LNCaP clone FGC (cell line): ENCODE data around the gene ADGRB3.

Source experiments
- DNase-seq: peaks from one replicate; pipeline ENCODE4 v3.0.0-alpha.2; 2011; ENCODE audit warnings: low read depth
- H3K4me3 ChIP-seq: 2 replicates; pipeline ENCODE4 v1.5.1; 2011; ENCODE audit warnings: mild to moderate bottlenecking, low read depth, low read length, control low read depth
- TF ChIP-seq, protein P1 (sequence below): IDR thresholded peaks from 2 replicates; pipeline ENCODE4 v1.5.1; 2012; ENCODE audit warnings: mild to moderate bottlenecking; ENCODE audit not compliant: control insufficient read depth, insufficient read depth; ENCODE audit errors: extremely low read depth

ADGRB3 gene

GRCh38 chr6:68677058-68677457 is 42.0 kb downstream of the ADGRB3 start:
- no peak overlapping the region for H3K4me3 ChIP-seq
- TF ChIP-seq, protein P1, sequence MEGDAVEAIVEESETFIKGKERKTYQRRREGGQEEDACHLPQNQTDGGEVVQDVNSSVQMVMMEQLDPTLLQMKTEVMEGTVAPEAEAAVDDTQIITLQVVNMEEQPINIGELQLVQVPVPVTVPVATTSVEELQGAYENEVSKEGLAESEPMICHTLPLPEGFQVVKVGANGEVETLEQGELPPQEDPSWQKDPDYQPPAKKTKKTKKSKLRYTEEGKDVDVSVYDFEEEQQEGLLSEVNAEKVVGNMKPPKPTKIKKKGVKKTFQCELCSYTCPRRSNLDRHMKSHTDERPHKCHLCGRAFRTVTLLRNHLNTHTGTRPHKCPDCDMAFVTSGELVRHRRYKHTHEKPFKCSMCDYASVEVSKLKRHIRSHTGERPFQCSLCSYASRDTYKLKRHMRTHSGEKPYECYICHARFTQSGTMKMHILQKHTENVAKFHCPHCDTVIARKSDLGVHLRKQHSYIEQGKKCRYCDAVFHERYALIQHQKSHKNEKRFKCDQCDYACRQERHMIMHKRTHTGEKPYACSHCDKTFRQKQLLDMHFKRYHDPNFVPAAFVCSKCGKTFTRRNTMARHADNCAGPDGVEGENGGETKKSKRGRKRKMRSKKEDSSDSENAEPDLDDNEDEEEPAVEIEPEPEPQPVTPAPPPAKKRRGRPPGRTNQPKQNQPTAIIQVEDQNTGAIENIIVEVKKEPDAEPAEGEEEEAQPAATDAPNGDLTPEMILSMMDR, result no peak
- DNase-seq, result no peak

GRCh38 chr6:68679399-68679798 is 44.3 kb downstream of the ADGRB3 start:
- TF ChIP-seq, protein P1, result no peak
- H3K4me3 ChIP-seq, result no peak overlapping the region
- no peak for DNase-seq

DNA sequence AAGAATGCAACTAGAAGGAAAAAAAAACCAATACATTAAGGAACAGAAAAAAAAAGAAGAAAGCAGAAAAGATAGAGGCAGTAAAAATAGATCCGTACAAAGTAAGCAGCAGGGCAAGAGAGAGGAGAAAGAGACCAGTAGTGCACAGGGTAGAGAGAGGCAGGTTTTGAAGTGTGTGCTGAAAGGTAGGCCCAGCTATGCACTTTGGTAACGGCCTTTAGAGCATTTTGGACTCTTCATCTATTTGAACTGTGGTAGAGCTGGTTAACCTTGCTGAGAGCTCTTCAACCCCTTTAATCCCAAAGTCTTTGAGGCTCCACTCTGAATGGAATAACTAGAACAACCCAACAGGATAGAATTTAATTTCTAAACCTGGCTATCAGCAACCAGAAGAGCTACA is 45.2 kb downstream of the ADGRB3 start:
- DNase-seq, result no peak
- no peak overlapping the region for H3K4me3 ChIP-seq
- TF ChIP-seq, protein P1, result no peak

DNA sequence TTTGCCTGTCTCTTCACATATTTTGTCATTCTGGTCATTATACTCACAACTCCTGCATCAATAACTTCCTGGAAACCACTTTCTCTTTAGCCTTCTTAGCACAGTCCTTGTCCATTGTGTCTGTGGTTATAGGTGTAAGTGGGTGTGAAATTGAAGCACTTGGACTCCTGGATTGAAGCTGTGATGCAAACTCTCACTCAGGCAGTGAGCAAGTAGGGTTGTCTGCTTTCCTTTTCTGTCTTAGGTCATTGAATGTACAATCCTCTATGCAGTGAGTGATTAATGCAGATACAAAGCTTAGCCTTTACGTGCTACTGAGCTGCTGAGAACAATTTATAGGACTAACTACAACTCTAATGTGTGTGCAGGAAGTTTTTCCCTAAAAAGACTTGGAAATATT is 54.8 kb downstream of the ADGRB3 start:
- TF ChIP-seq, protein P1, result no peak
- DNase-seq, result no peak
- H3K4me3 ChIP-seq, result no peak overlapping the region

- TF ChIP-seq, protein P1, result no peak
- H3K4me3 ChIP-seq, result no peak overlapping the region
- DNase-seq, result no peak
These were observed 56.0 kb downstream of the ADGRB3 start for GRCh38 chr6:68691120-68691519.

- TF ChIP-seq, protein P1, result no peak
- DNase-seq, result no peak
- H3K4me3 ChIP-seq, result no peak overlapping the region
These were observed 58.2 kb downstream of the ADGRB3 start for GRCh38 chr6:68693271-68693670.

DNA sequence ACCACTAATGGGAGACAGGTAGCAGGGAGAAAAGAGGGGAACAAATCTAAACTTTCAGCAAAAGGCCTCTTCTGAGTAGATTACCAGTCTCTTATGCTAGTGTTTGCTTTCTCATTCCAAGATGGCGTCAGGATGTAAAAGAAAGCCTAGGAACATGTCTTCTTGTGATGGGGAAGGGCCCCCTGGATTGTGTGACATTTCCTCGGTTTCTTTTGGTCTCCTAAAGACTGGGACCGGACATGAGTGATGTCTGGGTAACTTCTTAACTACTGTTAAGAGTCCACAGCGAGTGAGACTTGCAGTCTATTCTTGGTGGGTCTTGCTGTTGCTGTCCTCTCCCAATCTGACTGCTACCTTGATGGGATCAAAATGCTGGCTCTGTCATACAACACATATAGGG is 60.3 kb downstream of the ADGRB3 start:
- TF ChIP-seq, protein P1, result no peak
- no peak overlapping the region for H3K4me3 ChIP-seq
- no peak for DNase-seq
